ENCODE measurements around the gene ZFTA.
"Not testable (repeated sequence)": the region's sequence is repeated elsewhere in the genome, so short reads cannot be mapped to it uniquely, and the experiment has no call there.

The ZFTA gene

DNA sequence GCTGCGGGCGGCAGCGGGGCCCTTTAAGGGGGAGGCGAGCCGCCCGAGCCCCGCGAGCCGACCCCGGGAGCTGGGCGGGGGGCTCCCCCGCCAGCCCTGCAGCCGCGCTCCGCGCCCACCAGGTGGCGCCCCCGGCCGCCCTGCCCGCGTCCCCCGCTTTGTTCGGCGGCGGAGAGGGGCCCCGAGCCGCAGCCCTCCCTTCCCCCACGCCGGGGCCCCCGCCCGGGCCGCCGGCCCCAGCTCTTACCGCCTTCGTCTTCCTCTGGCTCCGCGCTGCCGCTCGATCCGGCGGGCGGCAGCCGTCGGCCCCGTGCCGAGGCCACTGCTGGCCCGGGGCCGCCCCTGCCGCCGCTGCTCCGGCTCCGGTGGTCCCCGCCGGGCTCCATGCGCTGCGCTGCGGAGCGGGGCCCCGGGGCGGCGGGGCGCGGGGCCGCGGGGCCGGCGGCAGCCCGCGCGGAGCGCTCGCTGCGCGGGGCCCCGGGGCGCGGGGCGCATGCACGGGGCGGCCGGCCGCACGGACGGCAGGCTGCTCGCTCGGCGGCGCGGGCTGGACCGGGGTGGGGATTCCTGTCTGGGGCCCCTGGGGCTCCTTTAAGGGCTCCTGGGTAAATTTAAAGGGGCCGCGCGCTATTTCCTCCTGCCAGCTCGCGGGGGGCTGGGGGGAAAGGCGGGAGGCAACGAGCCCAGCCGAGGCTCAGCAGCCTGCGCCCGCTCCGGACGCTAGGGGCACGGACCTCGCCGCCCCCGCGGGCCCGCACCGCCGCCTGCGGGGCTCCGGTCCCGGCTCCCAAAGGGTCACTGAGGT lies at the start of gene ZFTA:
TSS of gene ZFTA (minus strand) at position 539 of the 805 bp plus-strand sequence. CDS start at position 386, 153 bp downstream.
- DNase-seq = peak; percentile 50 to 92

DNA sequence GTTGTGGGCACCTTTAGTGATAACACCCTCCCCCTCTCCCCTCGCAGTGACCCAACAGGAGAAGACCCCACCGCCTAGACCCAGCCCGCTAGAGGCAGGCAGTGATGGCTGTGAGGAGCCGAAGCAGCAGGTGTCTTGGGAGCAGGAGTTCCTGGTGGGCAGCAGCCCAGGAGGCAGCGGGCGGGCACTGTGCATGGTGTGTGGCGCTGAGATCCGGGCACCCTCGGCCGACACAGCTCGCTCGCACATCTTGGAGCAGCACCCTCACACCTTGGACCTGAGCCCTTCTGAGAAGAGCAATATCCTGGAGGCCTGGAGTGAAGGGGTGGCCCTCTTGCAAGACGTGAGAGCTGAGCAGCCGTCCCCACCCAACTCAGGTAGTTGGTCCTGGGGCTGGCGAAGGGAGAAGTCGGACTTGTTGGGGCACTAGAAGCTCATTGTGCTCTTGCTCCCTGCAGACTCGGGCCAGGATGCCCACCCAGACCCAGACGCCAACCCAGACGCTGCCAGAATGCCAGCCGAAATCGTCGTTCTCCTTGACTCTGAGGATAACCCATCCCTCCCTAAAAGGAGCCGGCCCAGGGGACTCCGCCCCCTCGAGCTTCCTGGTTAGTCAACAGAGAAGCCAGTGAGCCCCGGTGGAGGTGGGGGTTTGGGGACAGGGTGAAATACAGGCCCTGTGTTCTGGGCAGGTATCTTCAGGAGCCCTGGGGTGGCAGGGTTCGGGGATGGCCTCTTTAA lies 49.4 kb upstream of the ZFTA start:
- DNase-seq = no peak

DNA sequence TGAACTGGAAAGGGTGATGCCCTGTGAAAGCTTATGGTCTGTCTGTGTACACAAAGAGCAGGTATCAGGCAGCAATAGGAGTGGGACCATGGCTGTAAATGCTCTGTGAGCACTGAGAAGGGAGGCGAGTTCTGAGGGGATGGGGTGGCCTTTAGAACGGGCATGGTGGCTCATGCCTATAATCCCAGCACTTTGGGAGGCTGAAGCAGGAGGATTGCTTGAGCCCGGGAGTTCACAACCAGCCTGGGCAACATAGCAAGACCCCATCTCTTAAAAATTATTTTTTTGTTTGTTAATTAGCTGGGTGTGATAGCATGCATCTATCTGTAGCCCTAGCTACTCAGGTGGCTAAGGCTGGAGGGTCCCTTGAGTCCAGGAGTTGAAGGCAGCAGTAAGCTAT lies 48.2 kb upstream of the ZFTA start:
- no peak for DNase-seq

DNA sequence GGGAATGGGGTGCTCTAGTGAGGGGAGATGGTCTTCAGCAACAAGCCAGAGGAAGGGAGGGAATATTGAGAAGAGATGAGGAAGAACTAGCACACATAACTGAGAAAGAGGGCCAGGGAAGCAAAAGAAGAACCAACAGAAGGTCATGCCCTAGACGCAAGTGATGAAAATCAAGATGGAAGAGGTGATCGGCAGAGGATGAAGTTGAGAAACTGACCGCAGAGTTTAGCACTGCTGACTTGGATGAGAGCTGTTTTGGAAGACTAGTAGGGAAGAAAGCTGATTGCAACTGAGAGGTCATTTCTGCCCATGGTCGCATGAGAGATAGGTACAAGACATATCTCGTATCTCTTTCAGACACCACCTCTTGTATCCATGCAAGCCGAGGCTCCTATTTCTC lies 47.6 kb upstream of the ZFTA start:
- no peak for DNase-seq

DNA sequence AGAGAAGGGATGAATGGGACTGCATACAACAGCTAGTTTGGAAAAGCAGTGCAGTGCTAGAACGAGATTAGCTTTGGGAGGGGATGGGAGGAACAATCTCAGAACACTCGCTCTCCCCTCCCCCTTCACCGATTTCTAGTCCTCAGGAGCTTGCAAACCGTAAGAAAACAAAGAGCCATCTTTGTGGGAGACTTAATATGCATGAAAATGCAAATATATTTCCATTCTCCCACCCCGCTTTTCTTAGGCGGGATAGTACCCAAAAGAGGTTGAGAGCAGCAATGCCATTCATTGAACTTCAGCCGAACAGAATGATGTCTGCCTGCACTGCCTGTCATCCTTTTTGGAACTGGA lies 45.8 kb upstream of the ZFTA start:
- peak; percentile 89 to 94 for DNase-seq

DNA sequence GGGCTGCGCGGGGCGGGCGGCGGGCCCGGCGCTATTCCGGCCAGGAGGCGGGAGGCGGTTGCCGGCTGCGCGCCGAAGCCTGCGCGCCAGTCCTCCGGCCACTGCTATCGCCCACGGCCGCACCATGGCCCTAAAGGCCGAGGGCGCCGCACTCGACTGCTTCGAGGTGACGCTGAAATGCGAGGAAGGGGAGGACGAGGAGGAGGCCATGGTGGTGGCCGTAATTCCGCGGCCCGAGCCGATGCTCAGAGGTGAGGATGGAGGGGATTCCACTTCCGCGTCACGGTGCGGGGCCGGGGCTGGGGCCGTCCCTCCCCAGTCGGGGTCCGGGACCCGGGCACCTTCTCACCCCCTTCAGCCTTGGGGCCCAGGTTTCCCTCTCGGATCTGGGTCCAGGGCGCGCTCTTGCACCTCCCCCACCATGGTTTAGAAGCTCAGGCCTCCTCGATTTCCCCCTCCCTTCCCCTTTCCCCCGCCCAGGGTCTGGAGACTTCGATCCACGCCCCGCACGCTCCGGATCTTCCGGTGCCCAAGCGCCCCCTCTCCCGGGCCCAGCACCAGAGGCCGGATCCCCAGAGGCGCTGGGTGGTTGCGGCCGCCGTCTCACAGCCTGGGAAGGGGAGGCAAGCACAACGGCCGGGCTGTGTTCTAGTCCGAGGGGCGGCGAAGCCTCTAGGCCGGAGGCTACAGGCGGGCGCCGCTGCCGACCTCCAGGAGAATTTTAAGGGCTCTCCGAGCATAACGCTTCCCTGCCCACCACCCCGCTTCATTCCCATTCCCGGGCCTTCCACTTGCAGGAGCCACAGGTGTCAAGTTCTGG lies 45.2 kb upstream of the ZFTA start:
- peak; percentile 36 to 82 for DNase-seq

DNA sequence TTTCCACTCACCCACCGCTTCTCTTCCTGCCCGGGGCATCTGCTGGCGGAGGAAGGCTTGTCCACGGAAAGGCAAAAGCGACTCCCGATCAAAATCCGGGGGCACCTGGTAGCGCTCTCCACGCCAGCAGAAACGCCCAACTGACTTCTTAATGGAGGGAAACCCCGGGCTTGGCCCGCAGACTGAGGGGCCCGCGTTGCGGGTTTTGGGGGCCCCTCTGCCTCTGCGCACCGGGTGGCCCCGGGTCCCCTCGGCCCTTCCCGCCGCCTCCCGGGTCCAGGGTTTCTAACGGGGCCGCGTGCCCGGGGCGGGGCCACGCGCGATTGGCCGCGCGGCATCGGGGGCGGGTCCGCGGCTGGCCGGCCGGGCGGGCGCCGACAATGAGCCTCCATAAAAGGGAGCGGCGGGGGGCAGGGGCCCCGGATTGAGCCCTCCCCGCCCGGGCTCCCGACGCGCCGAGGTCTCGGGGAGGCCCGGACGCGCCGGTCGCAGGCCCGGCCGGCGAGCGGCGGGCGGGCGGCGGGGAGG lies 44.5 kb upstream of the ZFTA start, which contains the start of gene SPINDOC:
TSS of gene SPINDOC (plus strand) at position 422 of the 528 bp plus-strand sequence. CDS start 231 bp downstream, outside the sequence.
- DNase-seq = peak; percentile 37 to 93

DNA sequence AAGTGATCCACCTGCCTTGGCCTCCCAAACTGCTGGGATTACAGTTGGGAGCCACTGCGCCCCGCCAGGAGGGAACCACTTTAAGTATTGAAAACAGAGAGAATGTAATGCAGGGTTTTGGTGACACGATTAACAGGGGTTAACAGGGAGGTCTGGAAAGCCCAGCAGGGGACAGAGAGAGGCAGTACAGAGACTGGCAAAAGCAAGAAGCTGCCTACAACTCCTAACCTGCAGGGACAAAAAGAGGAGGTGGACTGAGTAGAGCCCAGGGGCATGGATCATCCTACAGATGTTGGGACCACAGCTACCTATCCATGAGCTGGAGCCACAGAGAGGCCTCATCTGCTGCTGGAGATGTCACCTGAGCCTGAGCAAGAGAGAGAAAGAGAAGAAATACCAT lies 42.9 kb upstream of the ZFTA start:
- DNase-seq = no peak

DNA sequence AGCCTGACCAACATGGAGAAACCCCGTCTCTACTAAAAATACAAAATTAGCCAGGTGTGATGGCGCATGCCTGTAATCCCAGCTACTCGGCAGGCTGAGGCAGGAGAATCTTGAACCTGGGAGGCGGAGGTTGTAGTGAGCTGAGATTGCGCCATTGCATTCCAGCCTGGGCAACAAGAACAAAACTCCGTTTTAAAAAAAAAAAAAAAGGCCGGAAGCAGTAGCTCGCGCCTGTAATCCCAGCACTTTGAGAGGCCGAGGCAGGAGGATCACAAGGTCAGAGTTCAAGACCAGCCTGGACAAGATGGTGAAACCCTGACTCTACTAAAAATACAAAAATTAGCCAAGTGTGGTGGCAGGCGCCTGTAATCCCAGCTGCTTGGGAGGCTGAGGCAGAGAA lies 41.8 kb upstream of the ZFTA start:
- not testable (repeated sequence) for DNase-seq

DNA sequence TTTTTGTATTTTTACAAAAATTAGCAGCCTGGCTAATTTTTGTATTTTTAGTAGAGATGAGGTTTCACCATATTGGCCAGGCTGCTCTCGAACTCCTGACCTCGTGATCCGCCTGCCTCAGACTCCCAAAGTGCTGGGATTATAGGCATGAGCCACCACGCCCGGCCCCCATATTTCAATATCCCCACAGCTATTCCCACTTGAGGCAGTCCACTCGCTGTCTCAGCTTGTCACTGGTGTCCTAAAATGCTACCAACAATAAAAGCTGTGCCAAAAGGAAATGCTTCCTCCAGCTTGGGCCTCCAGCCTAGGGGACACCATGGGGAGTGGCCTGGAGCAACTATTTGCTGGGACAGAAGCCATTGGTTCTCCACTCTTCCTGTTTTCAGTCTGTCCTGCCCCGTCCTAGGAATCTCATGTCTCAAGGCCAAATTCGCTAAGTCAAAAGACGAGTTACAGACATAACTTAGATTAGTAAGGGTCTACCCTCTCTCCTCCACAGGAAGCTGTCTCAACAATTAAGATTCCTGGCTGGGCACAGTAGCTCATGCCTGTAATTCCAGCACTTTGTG lies 37.4 kb upstream of the ZFTA start:
- no peak for DNase-seq

DNA sequence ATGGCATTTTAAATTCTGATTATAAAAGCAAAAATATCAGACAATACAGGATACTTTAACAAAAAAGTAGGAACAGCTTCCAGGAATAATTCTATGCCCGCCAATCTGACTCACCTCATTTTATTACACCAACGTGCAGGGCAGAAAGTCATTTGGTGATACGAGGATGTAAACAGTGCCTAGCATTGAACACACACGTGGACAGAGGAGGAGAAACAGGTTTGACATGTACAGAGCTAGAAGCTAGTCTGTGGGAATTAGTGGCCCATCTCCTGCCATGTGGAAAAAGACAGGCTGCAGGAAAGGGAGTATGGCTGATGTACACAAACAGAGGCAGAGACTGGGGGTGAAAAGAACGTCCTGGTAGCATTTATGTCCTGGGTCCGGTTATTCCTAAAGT lies 35.7 kb upstream of the ZFTA start:
- DNase-seq = peak; percentile 72 to 76

DNA sequence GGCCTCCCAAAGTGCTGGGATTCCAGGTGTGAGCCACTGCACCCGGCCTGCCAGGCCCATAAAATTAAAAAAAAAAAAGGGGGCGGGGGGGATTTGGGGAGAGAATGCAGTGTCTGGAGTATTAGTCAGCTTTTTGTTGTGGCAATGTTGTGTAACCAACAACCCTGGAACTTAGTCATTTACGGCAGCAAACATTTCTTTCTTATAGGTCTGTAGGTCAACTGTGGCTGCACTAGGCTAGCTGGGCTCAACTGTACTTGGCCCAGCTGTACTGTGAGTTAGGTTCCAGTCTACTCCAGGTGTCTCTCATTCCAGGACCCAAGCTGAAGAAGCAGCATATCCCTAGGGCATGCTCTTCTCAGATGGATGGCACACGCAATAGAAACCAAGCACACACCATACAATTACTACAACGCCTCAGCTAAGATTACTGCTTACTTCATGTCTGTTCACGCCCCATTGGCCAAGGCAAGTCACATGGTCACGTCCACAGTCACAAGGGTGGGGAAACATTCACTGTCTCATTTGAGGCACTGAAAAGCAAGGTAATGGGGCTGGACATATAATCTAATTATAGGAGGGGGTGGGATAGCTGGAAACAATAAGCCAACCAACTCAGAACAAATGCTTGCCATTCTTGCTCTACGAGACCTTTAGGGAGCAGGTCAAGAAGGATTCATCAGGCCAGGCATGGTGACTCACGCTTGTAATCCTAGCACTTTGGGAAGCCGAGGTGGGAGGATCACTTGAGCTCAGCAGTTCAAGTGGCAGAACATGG lies 34.3 kb upstream of the ZFTA start:
- DNase-seq = peak in 1 of 2 experiments; percentile 21

DNA sequence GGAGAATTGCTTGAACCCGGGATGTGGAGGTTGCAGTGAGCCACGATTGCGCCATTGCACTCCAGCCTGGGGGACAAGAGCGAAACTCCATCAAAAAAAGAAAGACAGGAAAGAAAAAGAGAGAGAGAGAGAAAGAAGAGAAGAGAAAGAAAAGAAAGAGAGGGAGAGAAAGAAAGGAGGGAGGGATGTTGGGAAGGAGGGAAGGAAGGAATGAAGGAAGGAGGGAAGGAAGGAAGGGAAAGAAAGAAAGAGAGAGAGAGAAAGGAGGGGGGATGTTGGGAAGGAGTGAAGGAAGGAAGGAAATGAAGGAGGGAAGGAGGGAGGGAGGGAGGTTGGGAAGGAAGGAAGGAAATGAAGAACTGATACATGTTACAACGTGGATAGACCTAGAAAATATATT lies 32.3 kb upstream of the ZFTA start:
- DNase-seq = no peak

DNA sequence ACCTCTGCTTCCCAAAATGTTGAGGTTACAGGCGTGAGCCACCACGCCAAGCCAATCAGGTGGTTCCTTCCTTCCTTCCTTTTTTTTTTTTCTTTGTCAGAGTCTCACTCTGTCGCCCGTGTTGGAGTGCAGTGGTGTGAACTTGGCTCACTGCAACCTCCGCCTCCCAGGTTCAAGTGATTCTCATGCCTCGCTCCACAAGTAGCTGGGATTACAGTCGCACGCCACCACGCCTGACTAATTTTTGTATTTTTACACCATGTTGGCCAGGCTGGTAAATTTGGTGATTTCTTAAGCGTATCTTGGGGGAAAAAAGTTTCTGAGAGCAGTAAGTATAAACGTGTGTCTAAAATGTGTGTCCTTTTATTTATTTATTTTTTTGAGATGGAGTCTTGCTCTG lies 26.5 kb upstream of the ZFTA start:
- DNase-seq = no peak

DNA sequence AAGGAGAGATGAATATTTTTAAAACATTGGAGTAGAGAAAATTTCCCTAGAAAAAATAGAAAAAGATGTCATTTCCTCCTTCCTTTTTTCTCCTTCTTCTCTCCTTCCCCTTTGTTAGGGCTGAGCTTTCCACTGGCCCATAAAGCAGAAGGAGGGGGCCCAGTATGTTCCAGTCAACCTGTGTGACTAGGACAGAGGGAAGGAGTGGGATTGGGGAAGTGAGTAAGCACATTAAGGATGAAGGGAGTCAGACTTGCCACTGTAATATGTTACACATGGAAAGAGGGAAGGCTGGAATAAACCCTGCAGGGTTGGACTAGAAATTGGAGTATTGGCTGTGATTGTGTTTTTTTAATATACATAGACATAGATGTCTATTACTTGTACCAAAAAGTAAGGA lies 24.6 kb upstream of the ZFTA start:
- DNase-seq = no peak

DNA sequence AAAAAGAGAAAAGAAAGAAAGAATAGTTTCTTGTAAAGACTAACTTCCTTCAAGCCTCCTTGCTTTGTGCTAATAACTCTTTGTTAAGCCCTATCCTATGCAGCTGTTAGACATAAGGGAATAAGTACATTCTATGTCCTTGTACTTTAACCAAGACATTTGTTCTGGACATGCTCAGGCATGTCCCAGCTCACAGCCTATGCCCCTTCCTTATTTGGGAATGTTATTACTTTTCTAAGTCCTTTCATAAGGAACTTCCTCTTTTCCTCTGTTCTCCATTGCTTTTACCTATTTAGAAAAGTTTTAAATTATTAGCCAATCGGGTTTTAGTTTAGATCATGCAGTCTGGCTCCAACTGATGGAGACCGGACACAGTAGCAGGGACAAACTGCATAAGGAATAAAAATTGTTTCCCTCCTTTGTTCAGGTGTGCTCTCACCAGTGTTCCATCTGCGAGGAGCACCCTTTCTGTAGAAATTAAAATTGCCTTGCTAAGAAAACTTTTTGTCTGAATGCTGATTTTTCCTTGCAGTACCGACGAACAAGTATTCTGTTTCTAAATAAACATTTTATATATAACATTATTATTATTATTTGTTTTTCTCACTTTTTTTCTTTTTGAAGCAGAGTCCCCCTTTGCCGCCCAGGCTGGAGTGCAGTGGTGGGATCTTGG lies 23.1 kb upstream of the ZFTA start:
- no peak for DNase-seq

DNA sequence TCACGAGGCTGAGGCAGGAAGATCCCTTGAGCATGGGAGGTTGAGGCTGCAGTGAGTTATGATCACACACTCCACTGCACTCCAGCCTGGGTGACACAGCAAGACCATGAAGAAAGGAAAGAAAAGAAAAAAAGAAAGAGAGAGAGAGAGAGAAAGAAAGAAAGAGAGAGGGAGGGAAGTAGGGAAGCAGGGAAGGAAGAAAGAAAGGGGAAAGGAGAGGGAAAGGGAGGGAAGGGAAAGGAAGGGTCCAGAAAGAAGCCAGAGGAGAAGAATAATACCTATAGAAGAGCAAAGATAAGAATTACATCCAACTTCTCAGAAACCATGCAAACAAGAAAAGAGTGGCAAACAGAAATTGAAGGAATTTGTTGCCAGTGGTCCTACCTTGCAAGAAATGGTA lies 17.2 kb upstream of the ZFTA start:
- DNase-seq = no peak

DNA sequence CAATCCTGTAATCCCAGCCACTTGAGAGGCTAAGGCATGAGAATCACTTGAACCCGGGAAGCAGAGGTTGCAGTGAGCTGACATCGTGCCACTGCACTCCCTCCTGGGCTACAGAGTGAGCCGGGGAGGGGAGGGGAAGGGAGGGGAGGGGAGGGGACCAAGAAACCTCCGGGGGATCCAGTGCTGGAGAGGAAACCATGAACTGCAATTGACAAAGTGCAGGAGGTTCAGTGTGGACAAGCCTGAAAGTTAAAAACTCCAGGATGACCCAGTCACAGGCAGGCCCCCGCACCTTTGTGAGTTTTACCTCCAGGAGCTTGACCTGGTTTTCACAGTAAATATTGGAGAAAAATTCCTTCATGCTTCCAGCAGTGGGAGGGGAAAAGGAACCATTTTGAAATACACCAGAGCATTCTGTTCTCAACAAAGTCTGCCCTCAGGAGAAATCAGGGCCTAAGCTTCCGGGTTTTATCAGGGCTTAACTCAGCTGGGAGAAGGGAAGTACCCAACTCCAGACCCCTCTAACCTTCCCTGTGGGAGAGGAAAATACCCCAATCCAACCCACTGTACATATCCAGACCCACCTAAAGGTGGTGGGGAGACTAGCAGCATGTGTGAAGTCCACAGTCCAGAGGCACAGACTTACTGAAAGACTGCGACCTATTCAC lies 15.5 kb upstream of the ZFTA start:
- no peak for DNase-seq

DNA sequence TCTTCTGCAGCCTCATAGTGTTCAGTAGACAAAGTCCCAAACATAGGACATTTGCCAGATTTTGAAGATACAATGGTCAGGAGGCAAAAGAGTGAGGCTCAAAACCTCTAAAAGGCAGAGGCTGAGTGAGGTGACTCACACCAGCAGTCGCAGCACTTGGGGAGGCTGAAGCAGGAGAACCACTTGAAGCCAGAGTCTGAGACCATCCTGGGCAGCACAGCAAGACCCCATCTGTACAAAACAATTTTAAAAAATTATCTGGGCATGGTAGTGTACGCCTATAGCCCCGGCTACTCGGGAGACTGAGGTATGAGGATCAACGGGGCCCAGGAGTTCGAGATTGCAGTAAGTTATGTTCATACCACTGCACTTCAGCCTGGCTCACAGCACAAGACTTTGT lies 14.2 kb upstream of the ZFTA start:
- DNase-seq = no peak

DNA sequence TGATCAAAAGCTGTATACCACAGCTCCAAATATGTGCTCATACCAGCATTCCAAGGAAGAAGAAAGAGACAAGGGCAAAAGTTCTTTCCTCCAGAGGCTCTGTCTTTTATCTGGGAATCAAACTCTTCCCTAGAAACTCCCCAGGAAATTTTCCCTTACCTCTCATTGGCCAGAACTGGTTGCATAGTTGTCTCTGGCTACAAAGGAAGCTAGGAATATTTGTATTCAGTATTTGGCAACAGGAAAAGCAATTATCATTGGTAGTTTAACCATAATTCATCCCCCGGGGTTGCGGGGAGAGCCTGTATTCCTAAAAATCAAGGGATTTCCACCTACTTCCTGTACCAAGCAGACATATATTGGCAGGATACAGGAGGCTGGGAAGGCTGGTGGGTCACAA lies 10.5 kb upstream of the ZFTA start:
- DNase-seq = no peak

DNA sequence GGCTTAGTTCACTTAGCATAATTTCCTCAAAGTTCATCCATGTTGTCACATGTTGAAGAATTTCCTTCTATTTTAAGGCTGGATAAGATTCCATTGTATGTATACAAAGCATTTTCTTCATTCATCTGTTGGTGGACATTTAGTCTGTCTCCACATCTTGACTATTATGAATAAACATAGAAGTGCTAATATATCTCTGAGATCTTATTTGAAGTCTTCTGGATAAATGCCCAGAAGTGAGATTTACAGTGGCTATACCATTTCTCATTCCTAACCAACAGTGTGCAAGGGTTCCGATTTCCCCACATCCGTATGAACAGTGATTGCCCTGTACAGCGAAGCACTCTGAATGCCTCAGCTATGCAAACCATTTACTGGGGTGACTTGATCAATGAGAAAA lies 6.6 kb upstream of the ZFTA start:
- DNase-seq = no peak
